ENCODE results near the gene SIRT4. TPM values are rescaled to one million over a fixed set of nuclear protein-coding genes. Genes with fewer than 3 reads are reported as not detected.

SIRT4 gene
- total RNA-seq, 3 donors from 2014 or later, result 0.53 to 3.9 (median 2.8) TPM

GRCh38 chr12:120353136-120353535, 51.0 kb downstream of the SIRT4 start:
- ATAC-seq (no peak), DNase-seq (no peak)
- H3K9me3 ChIP-seq, result no peaks in the 10 kb centered on the region
- H3K36me3 ChIP-seq (ENCODE audit: low read depth), result no peaks in the 10 kb centered on the region
- no peak overlapping the region for H3K4me3 ChIP-seq
- intact Hi-C loops (cut with DNase I, micrococcal nuclease), result loop anchor here in 1 of 2 donors (5.0 kb wide), 1 partner anchor 79 kb away; no protein-coding TSS in a partner anchor
- TF ChIP-seq, protein P1, sequence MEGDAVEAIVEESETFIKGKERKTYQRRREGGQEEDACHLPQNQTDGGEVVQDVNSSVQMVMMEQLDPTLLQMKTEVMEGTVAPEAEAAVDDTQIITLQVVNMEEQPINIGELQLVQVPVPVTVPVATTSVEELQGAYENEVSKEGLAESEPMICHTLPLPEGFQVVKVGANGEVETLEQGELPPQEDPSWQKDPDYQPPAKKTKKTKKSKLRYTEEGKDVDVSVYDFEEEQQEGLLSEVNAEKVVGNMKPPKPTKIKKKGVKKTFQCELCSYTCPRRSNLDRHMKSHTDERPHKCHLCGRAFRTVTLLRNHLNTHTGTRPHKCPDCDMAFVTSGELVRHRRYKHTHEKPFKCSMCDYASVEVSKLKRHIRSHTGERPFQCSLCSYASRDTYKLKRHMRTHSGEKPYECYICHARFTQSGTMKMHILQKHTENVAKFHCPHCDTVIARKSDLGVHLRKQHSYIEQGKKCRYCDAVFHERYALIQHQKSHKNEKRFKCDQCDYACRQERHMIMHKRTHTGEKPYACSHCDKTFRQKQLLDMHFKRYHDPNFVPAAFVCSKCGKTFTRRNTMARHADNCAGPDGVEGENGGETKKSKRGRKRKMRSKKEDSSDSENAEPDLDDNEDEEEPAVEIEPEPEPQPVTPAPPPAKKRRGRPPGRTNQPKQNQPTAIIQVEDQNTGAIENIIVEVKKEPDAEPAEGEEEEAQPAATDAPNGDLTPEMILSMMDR (IDR thresholded peaks at IDR 0.05), result no peak
- H3K4me1 ChIP-seq (ENCODE audit: low read depth), result no peaks in the 10 kb centered on the region

DNA sequence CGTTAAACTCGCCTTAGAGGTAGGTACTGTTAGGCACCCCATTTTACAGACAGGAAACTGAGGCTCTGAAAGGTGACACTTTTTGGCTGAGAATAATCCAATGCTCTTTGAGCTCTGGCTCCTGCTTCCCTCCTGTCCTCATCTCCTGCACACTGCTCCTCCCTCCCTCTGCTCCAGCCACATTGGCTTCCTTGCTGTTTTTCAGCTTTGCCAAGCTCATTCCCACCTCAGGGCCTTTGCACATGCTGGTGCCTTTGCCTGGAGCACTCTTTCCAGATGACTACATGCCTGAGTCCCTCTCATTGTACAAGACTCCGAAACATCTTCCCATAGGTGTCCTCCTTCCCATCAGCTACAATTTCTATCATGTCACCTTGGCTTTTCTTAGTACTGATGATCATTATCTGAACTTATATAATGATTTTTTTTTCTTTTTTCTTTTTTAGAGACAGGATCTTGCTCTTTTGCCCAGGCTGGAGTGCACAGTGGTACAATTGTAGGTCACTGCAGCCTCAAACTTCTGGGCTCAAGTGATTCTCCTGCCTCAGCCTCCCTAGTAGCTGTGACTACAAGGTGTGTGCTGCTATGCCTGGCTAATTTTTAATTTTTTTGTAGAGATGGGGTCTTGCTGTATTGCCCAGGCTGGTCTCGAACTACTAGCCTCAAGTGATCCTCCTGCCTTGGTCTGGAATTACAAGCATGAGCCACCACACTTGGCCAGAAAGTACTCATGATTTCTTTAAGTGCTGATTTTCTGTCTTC, 51.6 kb downstream of the SIRT4 start:
- no peak for DNase-seq
- no peaks in the 10 kb centered on the region for H3K4me1 ChIP-seq (ENCODE audit: low read depth)
- H3K9me3 ChIP-seq, result no peaks in the 10 kb centered on the region
- no peak for ATAC-seq
- no peak overlapping the region for H3K4me3 ChIP-seq
- TF ChIP-seq, protein P1 (IDR thresholded peaks at IDR 0.05), result no peak
- intact Hi-C loops (cut with DNase I, micrococcal nuclease), result loop anchor here in 1 of 2 donors (5.0 kb wide), 1 partner anchor 79 kb away; no protein-coding TSS in a partner anchor
- no peaks in the 10 kb centered on the region for H3K36me3 ChIP-seq (ENCODE audit: low read depth)

DNA sequence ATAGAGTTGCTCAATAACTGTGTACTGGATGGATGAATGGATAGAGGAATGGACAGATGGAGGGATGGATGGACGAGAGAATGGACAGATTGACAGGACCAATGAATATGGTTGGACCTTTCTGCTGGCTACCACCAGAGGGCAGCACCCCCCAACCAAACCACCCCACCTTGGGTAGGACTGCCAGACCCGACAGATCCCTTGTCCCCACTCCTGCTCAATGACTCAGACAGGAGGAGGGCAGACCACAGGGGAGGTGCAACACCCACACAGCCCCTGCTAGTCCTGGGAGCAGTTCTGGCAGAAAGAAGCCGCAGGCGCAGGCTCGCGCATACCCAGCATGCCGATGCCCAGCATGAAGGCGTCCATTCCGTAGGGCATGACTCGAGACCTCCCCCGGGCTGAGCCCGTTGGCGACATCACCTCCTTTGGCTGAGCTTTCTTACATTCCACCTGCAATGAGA, 54.5 kb downstream of the SIRT4 start:
- DNase-seq (peak; percentile 63 to 85 (median 76)), ATAC-seq (peak; percentile 95)
- TF ChIP-seq, protein P1 (IDR thresholded peaks at IDR 0.05), result peak; percentile 76
- no peak overlapping the region for H3K4me3 ChIP-seq
- H3K36me3 ChIP-seq (ENCODE audit: low read depth), result no peaks in the 10 kb centered on the region
- H3K4me1 ChIP-seq (ENCODE audit: low read depth), result no peaks in the 10 kb centered on the region
- H3K9me3 ChIP-seq, result no peaks in the 10 kb centered on the region
- intact Hi-C loops (cut with DNase I, micrococcal nuclease), result loop anchor here in 1 of 2 donors (5.0 kb wide), 1 partner anchor 76 kb away; no protein-coding TSS in a partner anchor

GRCh38 chr12:120357104-120357503, 55.0 kb downstream of the SIRT4 start:
- H3K4me3 ChIP-seq, result no peak overlapping the region
- no peaks in the 10 kb centered on the region for H3K4me1 ChIP-seq (ENCODE audit: low read depth)
- DNase-seq, result no peak
- intact Hi-C loops (cut with DNase I, micrococcal nuclease), result loop anchor here in 1 of 2 donors (5.0 kb wide), 1 partner anchor 75 kb away; no protein-coding TSS in a partner anchor
- H3K9me3 ChIP-seq, result no peaks in the 10 kb centered on the region
- no peak for ATAC-seq
- no peaks in the 10 kb centered on the region for H3K36me3 ChIP-seq (ENCODE audit: low read depth)
- TF ChIP-seq, protein P1 (IDR thresholded peaks at IDR 0.05), result no peak

- DNase-seq (no peak), ATAC-seq (no peak)
- Histone ChIP-seq H3K4me1 (ENCODE audit: low read depth) (peaks cover 6% of the 10 kb centered on the region), H3K9me3 (no peaks in the 10 kb centered on the region), H3K36me3 (ENCODE audit: low read depth) (no peaks in the 10 kb centered on the region), H3K4me3 (no peak overlapping the region)
- intact Hi-C loops (cut with DNase I, micrococcal nuclease), result loop anchor here in 1 of 2 donors (5.0 kb wide), 1 partner anchor 74 kb away; no protein-coding TSS in a partner anchor
- TF ChIP-seq, protein P1 (IDR thresholded peaks at IDR 0.05), result no peak
These were observed 56.4 kb downstream of the SIRT4 start for GRCh38 chr12:120358412-120359100.
